WERI-Rb-1 (cell line): Measurements from ENCODE around the gene SLC35B2.

Experiments
- DNase-seq: peaks from one replicate; pipeline ENCODE4 v3.0.0-alpha.2; 2020
- H3K27ac ChIP-seq: fragments of 250-450 bp; sonication (Bioruptor Pico); 2 replicates; pipeline ENCODE4 v1.5.1; 2020; ENCODE audit warnings: mild to moderate bottlenecking, moderate library complexity
- H3K27me3 ChIP-seq: fragments of 250-450 bp; sonication (Bioruptor Pico); 2 replicates; pipeline ENCODE4 v1.5.1; 2021; ENCODE audit warnings: mild to moderate bottlenecking, low read depth, moderate library complexity; ENCODE audit not compliant: insufficient read depth, severe bottlenecking
- H3K36me3 ChIP-seq: fragments of 250-450 bp; sonication (Bioruptor Pico); 2 replicates; pipeline ENCODE4 v1.5.1; 2020; ENCODE audit warnings: mild to moderate bottlenecking, moderate library complexity
- H3K4me3 ChIP-seq: 2 replicates; pipeline ENCODE4 v1.5.1; 2011; ENCODE audit warnings: low read depth, mild to moderate bottlenecking, control low read depth, low read length
- H3K9me3 ChIP-seq: fragments of 250-450 bp; sonication (Bioruptor Pico); 2 replicates; pipeline ENCODE4 v1.5.1; 2021; ENCODE audit warnings: mild to moderate bottlenecking, moderate library complexity; ENCODE audit not compliant: severe bottlenecking
- CTCF ChIP-seq: IDR thresholded peaks from 2 replicates; pipeline ENCODE4 v1.5.1; 2011; ENCODE audit warnings: low read depth, mild to moderate bottlenecking, control low read depth, inconsistent platforms, low read length

SLC35B2 gene

GRCh38 chr6:44302856-44303255, 45.5 kb upstream of the SLC35B2 start:
- H3K4me3 ChIP-seq: no peak overlapping the region
- no peak overlapping the region for H3K27ac ChIP-seq
- no peaks in the 10 kb centered on the region for H3K9me3 ChIP-seq
- DNase-seq: no peak
- H3K36me3 ChIP-seq: peaks cover 86% of the 10 kb centered on the region
- no peaks in the 10 kb centered on the region for H3K27me3 ChIP-seq
- no peak for TF ChIP-seq CTCF

DNA sequence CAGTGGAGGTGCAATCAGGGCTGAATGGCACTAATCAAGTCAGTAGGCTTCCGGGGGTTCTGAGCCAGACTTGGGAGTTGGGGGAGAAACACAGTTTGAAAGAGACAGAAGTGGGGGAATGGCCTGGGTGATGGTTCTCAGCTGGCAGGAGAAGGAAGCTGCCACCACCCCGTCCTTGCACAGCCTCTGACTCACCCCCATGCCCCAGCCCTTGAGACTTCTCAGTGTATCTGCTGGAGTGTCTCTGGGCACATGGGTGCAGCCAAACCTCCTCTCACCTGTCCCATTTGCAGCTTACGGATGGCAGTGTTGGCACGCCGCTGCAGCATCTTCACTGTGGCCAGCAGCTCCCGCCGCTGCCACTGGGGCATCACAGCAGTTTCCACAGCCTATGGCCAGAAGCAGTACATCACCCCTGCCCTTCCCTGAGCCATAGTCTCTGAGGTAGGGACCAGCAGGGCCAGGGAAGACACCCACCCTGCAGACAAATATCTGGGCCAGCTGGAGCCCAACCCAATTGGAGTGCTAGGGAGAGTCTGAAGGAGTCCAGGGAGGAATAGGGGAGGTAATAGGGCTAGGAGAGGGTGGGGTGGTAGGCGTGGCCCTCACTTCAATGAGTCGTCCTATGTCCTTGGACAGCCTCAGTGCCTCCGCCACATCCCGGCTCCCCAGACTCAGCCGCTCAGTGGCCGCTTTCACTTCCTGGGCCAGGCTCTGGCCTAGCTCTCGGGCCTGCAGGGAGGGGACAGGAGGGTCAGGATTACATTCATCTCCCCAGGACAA, 44.6 kb upstream of the SLC35B2 start:
- no peaks in the 10 kb centered on the region for H3K9me3 ChIP-seq
- no peak for TF ChIP-seq CTCF
- H3K4me3 ChIP-seq: no peak overlapping the region
- H3K36me3 ChIP-seq: peaks cover 77% of the 10 kb centered on the region
- DNase-seq: no peak
- H3K27me3 ChIP-seq: no peaks in the 10 kb centered on the region
- H3K27ac ChIP-seq: peak overlapping the region; percentile 25; the same call in 1 of the 2 replicates

- no peak for TF ChIP-seq CTCF
- no peak overlapping the region for H3K4me3 ChIP-seq
- peak overlapping the region; percentile 25 for H3K27ac ChIP-seq
- H3K27me3 ChIP-seq: no peaks in the 10 kb centered on the region
- peaks cover 68% of the 10 kb centered on the region for H3K36me3 ChIP-seq
- no peaks in the 10 kb centered on the region for H3K9me3 ChIP-seq
- no peak for DNase-seq
These were observed 43.8 kb upstream of the SLC35B2 start for GRCh38 chr6:44301106-44301505.

GRCh38 chr6:44300292-44300823, 43.0 kb upstream of the SLC35B2 start:
- no peak for DNase-seq

DNA sequence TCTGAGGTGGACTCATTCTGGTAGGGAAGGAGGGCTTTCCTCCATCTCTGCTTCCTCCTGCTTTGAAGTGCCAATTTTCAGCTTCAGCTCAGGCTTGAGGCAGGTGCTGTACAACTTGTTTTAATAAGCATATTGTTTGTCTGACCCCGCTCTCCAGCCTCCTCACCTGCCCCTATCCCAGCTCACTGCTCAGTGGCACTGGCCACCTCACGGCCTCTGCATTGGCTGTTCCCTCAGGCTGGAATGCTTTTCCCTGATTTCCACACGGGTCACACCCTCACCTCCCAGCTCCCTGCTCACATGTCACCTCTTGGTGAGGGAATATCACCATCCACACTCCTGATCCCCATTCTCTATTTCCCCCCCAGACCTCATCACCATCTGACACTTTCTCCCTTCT, 41.5 kb upstream of the SLC35B2 start:
- DNase-seq: no peak
- peaks cover 46% of the 10 kb centered on the region for H3K36me3 ChIP-seq
- no peak for TF ChIP-seq CTCF

More at GRCh38 chr6:44300292-44300823, 43.0 kb upstream of the SLC35B2 start:
- Histone ChIP-seq H3K9me3 (no peaks in the 10 kb centered on the region), H3K27ac (peak overlapping the region; percentile 10), H3K36me3 (peaks cover 61% of the 10 kb centered on the region), H3K4me3 (no peak overlapping the region), H3K27me3 (no peaks in the 10 kb centered on the region)
- TF ChIP-seq CTCF: no peak

More for the DNA sequence above, 41.5 kb upstream of the SLC35B2 start:
- no peak overlapping the region for H3K27ac ChIP-seq
- no peaks in the 10 kb centered on the region for H3K27me3 ChIP-seq
- H3K4me3 ChIP-seq: no peak overlapping the region
- no peaks in the 10 kb centered on the region for H3K9me3 ChIP-seq
